ENCODE data around the gene COL3A1. TPM values are rescaled to one million over a fixed set of nuclear protein-coding genes. Genes with fewer than 3 reads are reported as not detected.

Gene COL3A1
- total RNA-seq, 3 donors from 2014 or later, result 0.42 to 0.76 (median 0.73) TPM

- Mint-ChIP-seq H3K9me3 (no peaks in the 10 kb centered on the region), H3K4me1 (ENCODE audit: low read depth) (no peaks in the 10 kb centered on the region), H3K27me3 (ENCODE audit: low read depth) (no peaks in the 10 kb centered on the region), H3K36me3 (ENCODE audit: insufficient read depth) (no peaks in the 10 kb centered on the region), H3K4me3 (no peak overlapping the region)
- DNase-seq (no peak), ATAC-seq (no peak)
These were observed 8.0 kb upstream of the COL3A1 start for GRCh38 chr2:188966079-188966571.

- no peak for ATAC-seq
- Mint-ChIP-seq H3K4me1 (ENCODE audit: low read depth) (no peaks in the 10 kb centered on the region), H3K36me3 (ENCODE audit: insufficient read depth) (no peaks in the 10 kb centered on the region), H3K9me3 (no peaks in the 10 kb centered on the region), H3K27me3 (ENCODE audit: low read depth) (no peaks in the 10 kb centered on the region), H3K4me3 (no peak overlapping the region)
- DNase-seq, result no peak
These were observed 7.3 kb upstream of the COL3A1 start for GRCh38 chr2:188966728-188967440.

GRCh38 chr2:188969236-188969635 is 4.9 kb upstream of the COL3A1 start:
- H3K4me3 Mint-ChIP-seq, result no peak overlapping the region
- no peaks in the 10 kb centered on the region for H3K9me3 Mint-ChIP-seq
- no peaks in the 10 kb centered on the region for H3K36me3 Mint-ChIP-seq (ENCODE audit: insufficient read depth)
- no peaks in the 10 kb centered on the region for H3K27me3 Mint-ChIP-seq (ENCODE audit: low read depth)
- ATAC-seq (no peak), DNase-seq (no peak)
- H3K4me1 Mint-ChIP-seq (ENCODE audit: low read depth), result no peaks in the 10 kb centered on the region

- H3K4me1 Mint-ChIP-seq (ENCODE audit: low read depth), result no peaks in the 10 kb centered on the region
- DNase-seq, result no peak
- no peak overlapping the region for H3K4me3 Mint-ChIP-seq
- no peaks in the 10 kb centered on the region for H3K27me3 Mint-ChIP-seq (ENCODE audit: low read depth)
- no peaks in the 10 kb centered on the region for H3K36me3 Mint-ChIP-seq (ENCODE audit: insufficient read depth)
- no peaks in the 10 kb centered on the region for H3K9me3 Mint-ChIP-seq
- ATAC-seq, result no peak
These were observed 4.5 kb upstream of the COL3A1 start for GRCh38 chr2:188969651-188970050.

- no peak for DNase-seq
- Mint-ChIP-seq H3K4me1 (ENCODE audit: low read depth) (no peaks in the 10 kb centered on the region), H3K4me3 (no peak overlapping the region), H3K36me3 (ENCODE audit: insufficient read depth) (no peaks in the 10 kb centered on the region), H3K9me3 (no peaks in the 10 kb centered on the region), H3K27me3 (ENCODE audit: low read depth) (no peaks in the 10 kb centered on the region)
- ATAC-seq, result no peak
These were observed 4.0 kb upstream of the COL3A1 start for GRCh38 chr2:188970211-188970610.

GRCh38 chr2:188971432-188971861 is 2.7 kb upstream of the COL3A1 start:
- DNase-seq (no peak), ATAC-seq (no peak)
- Mint-ChIP-seq H3K27me3 (ENCODE audit: low read depth) (peaks cover 3% of the 10 kb centered on the region), H3K9me3 (no peaks in the 10 kb centered on the region), H3K36me3 (ENCODE audit: insufficient read depth) (no peaks in the 10 kb centered on the region), H3K4me3 (no peak overlapping the region), H3K4me1 (ENCODE audit: low read depth) (no peaks in the 10 kb centered on the region)

GRCh38 chr2:188973641-188974040 is 532 bp upstream of the COL3A1 start:
- Mint-ChIP-seq H3K27me3 (ENCODE audit: low read depth) (peaks cover 3% of the 10 kb centered on the region), H3K9me3 (no peaks in the 10 kb centered on the region), H3K36me3 (ENCODE audit: insufficient read depth) (no peaks in the 10 kb centered on the region)

GRCh38 chr2:188975497-188976102 is 1.4 kb downstream of the COL3A1 start:
- ATAC-seq (no peak), DNase-seq (no peak)
- Mint-ChIP-seq H3K4me1 (ENCODE audit: low read depth) (peaks cover 10% of the 10 kb centered on the region), H3K27me3 (ENCODE audit: low read depth) (peaks cover 3% of the 10 kb centered on the region), H3K4me3 (no peak overlapping the region), H3K36me3 (ENCODE audit: insufficient read depth) (no peaks in the 10 kb centered on the region), H3K9me3 (no peaks in the 10 kb centered on the region)

More at GRCh38 chr2:188973641-188974040, 532 bp upstream of the COL3A1 start:
- no peak for ATAC-seq
- no peak for DNase-seq
- Mint-ChIP-seq H3K4me1 (ENCODE audit: low read depth) (peaks cover 2% of the 10 kb centered on the region), H3K4me3 (no peak overlapping the region)

GRCh38 chr2:188976545-188977268 is 2.5 kb downstream of the COL3A1 start:
- ATAC-seq, result no peak
- H3K4me1 Mint-ChIP-seq (ENCODE audit: low read depth), result peaks cover 10% of the 10 kb centered on the region
- no peaks in the 10 kb centered on the region for H3K9me3 Mint-ChIP-seq
- no peak overlapping the region for H3K4me3 Mint-ChIP-seq
- peaks cover 3% of the 10 kb centered on the region for H3K27me3 Mint-ChIP-seq (ENCODE audit: low read depth)
- H3K36me3 Mint-ChIP-seq (ENCODE audit: insufficient read depth), result no peaks in the 10 kb centered on the region
- DNase-seq, result no peak

- ATAC-seq, result no peak
- H3K27me3 Mint-ChIP-seq (ENCODE audit: low read depth), result peaks cover 3% of the 10 kb centered on the region
- H3K4me3 Mint-ChIP-seq, result no peak overlapping the region
- H3K9me3 Mint-ChIP-seq, result no peaks in the 10 kb centered on the region
- peaks cover 10% of the 10 kb centered on the region for H3K4me1 Mint-ChIP-seq (ENCODE audit: low read depth)
- no peak for DNase-seq
- H3K36me3 Mint-ChIP-seq (ENCODE audit: insufficient read depth), result no peaks in the 10 kb centered on the region
These were observed 3.1 kb downstream of the COL3A1 start for GRCh38 chr2:188977317-188977716.

GRCh38 chr2:188978291-188979081 is 4.3 kb downstream of the COL3A1 start:
- Mint-ChIP-seq H3K27me3 (ENCODE audit: low read depth) (peaks cover 3% of the 10 kb centered on the region), H3K36me3 (ENCODE audit: insufficient read depth) (no peaks in the 10 kb centered on the region), H3K4me1 (ENCODE audit: low read depth) (peaks cover 10% of the 10 kb centered on the region), H3K9me3 (no peaks in the 10 kb centered on the region), H3K4me3 (no peak overlapping the region)
- peak; percentile 61 to 74 for ATAC-seq
- no peak for DNase-seq

- Mint-ChIP-seq H3K4me3 (no peak overlapping the region), H3K36me3 (ENCODE audit: insufficient read depth) (no peaks in the 10 kb centered on the region), H3K4me1 (ENCODE audit: low read depth) (peaks cover 10% of the 10 kb centered on the region), H3K9me3 (no peaks in the 10 kb centered on the region), H3K27me3 (ENCODE audit: low read depth) (peaks cover 3% of the 10 kb centered on the region)
- ATAC-seq, result peak; percentile 60 to 66
- no peak for DNase-seq
These were observed 5.3 kb downstream of the COL3A1 start for GRCh38 chr2:188979187-188980114.

GRCh38 chr2:188983427-188984064 is 9.4 kb downstream of the COL3A1 start:
- ATAC-seq (no peak), DNase-seq (no peak)
- H3K9me3 Mint-ChIP-seq, result no peaks in the 10 kb centered on the region
- H3K36me3 Mint-ChIP-seq (ENCODE audit: insufficient read depth), result no peaks in the 10 kb centered on the region
- H3K27me3 Mint-ChIP-seq (ENCODE audit: low read depth), result no peaks in the 10 kb centered on the region
- no peak overlapping the region for H3K4me3 Mint-ChIP-seq
- peaks cover 9% of the 10 kb centered on the region for H3K4me1 Mint-ChIP-seq (ENCODE audit: low read depth)

All from activated T-cell treated with anti-CD3 and anti-CD28 coated beads, Interleukin-2, amount 50 U/mL, for 4 hours (primary cell).